HG03095 (cell line): ENCODE data around the gene ACTR3.

Experiments
- ATAC-seq: cut with Tn5 transposase; IDR thresholded peaks from one replicate; pipeline ENCODE4 v1.9.1; 2021; ENCODE audit warnings: moderate library complexity; ENCODE audit not compliant: unreplicated experiment

Gene ACTR3

DNA sequence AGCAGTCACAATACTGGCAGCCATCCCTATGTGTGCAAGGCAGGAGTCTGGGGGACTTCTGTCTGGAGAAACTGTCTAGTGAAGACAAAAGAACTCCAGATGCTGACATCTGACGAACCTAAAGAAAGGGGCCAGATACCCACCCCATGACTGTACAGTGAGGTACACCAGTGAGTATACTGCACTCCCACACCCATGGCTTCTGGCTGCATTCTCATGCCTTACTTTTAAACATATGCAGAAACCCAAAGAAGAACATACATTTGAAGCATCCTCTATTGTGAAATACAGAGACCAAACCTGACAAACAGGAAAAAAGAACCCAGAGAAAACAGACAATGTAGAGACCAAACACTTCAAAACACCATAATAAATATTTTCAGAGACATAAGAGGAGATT lies 102.2 kb downstream of the ACTR3 start:
- no peak for ATAC-seq

DNA sequence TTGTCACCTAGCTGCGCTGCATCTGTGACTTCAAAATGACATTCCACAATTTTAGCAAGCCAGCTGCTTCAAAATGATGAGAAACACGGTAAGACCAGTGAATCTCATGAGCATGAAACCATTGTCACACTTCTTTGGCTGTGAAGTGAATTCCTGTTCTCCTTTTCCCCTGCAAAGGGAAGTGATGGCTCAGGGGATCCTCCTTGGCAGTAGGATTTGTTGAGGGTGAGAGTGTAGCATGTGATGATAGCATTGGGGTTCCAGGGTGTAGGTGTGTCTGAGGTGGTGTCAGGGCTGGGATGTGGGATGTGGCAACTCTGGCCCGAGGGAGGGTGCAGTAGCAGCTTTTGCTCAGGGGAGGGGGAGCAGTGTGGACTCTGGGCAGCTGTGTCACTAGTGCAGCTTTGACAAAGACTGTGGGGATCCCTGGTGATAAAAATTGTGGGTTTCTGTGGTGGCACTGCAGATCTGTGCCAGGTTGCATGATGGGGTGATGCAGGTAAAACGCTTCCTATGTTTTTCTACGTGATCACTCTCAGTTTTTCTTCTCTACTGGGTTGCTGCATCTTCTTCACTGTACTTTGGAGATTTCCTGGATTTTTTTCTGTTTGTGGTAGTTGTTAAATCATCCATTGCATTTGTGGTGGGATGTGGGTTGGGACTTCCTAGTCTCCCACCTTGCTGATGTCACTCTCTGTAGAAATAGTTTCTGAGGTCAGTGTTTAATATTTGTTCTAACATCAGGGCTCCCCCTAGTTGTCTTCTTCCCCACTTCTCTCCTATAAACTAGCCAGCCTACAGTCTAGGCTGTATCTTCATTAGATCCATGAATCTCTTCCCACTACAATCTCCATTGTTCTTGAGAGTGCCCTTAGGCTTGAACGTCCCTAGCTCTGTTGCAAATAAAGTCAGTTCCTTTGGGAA lies 107.0 kb downstream of the ACTR3 start:
- no peak for ATAC-seq

DNA sequence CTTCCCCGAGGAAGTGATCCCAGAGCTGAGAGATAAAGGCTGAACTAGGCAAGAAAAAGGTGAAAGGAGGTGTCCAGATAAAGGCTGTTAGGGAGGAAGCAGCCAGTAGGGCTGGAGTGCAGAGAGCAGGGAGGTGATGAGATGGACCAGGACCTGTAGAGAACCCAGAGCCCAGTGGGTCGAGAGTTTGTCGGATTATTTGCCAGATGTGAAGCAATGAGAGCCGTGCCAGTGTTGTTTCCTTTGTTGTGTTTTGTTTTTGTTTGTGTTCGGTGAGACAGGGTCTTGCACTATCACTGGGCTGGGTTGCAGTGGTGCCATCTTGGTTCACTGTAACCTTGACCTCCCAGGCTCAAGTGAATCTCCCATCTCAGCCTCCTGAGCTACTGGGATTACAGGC lies 111.3 kb downstream of the ACTR3 start:
- no peak for ATAC-seq

- ATAC-seq, result no peak
Observed at GRCh38 chr2:114001937-114002336, 112.0 kb downstream of the ACTR3 start.

- no peak for ATAC-seq
Observed at GRCh38 chr2:114005110-114005783, 115.4 kb downstream of the ACTR3 start.

- no peak for ATAC-seq
Observed at GRCh38 chr2:114006460-114006859, 116.6 kb downstream of the ACTR3 start.

- ATAC-seq, result no peak
Observed at GRCh38 chr2:114007436-114007835, 117.5 kb downstream of the ACTR3 start.

DNA sequence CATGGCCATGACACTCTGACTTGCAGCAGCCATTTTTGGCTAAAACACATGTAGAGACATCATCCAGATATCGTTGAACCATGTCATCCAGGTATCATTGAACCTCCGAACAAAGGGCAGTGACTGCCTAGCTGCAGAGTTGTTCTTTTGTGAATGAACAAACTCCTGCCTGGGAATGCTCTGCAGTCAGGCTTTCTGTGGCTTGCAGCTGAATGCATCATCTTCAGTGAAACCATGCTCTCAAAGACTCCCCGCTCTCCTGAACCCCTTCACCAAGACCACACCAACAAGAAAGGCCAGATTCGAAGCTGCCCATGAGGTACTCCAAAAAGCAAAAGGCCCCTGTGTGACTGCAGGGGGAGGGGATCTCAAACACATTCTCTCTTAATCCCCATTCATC lies 118.8 kb downstream of the ACTR3 start:
- no peak for ATAC-seq

GRCh38 chr2:114009205-114009944 lies 119.5 kb downstream of the ACTR3 start:
- ATAC-seq, result no peak

DNA sequence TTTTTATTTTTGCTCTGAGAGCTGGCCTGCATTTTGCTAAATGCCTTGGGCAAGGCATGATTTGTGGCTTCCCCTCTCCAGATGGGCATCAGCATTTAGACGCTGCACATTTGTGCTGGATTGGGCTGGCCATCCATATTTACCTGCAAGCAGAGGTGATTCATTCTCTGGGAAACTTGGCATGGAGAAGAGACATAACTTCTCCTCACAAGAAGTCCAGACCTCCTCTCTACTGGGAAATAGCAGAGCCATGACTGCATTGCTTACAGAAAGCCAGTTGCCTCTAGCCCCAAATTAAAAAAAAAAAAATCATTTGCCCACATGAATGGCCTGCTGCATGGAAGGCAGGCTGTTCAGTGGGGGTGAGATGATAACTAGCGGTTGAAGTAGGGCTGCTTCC lies 120.1 kb downstream of the ACTR3 start:
- no peak for ATAC-seq

GRCh38 chr2:114011713-114012112 lies 121.8 kb downstream of the ACTR3 start:
- no peak for ATAC-seq
